ENCODE measurements around the gene VWA7. TPM values are rescaled to one million over a fixed set of nuclear protein-coding genes. Genes with fewer than 3 reads are reported as not detected.

Gene VWA7
- total RNA-seq, 1 donor = 0.36 TPM

GRCh38 chr6:31765910-31766794 is 11.0 kb downstream of the VWA7 start:
- peak overlapping the region; percentile 65 for H3K4me3 ChIP-seq (ENCODE audit: insufficient read depth, low read length)
- no peaks in the 10 kb centered on the region for H3K79me2 ChIP-seq (ENCODE audit: insufficient read depth, low read length)
- H4K20me1 ChIP-seq (ENCODE audit: insufficient read depth, low read length) = no peaks in the 10 kb centered on the region
- no peak overlapping the region for H3K27ac ChIP-seq (ENCODE audit: low read depth, low read length)
- TF ChIP-seq CTCF (IDR thresholded peaks at IDR 0.05; ENCODE audit: extremely low read depth, low read depth, low read length) = no peak
- peaks cover 9% of the 10 kb centered on the region for H3K36me3 ChIP-seq (ENCODE audit: insufficient read depth, low read length)
- peak; percentile 74 for DNase-seq (ENCODE audit: insufficient read length, low spot score, missing footprints)
- peak overlapping the region; percentile 84 for H2AFZ ChIP-seq (ENCODE audit: low read length)
- H3K4me2 ChIP-seq (ENCODE audit: insufficient read depth, low read length) = peak overlapping the region; percentile 83
- H3K9me3 ChIP-seq (ENCODE audit: low read depth, low read length) = no peaks in the 10 kb centered on the region
- H3K27me3 ChIP-seq (ENCODE audit: insufficient read depth, low read length) = no peaks in the 10 kb centered on the region
- H3K4me1 ChIP-seq (ENCODE audit: insufficient read depth, low read length) = peaks cover 4% of the 10 kb centered on the region

GRCh38 chr6:31765559-31765909 is 11.6 kb downstream of the VWA7 start:
- Histone ChIP-seq H3K27ac (ENCODE audit: low read depth, low read length) (no peak overlapping the region), H4K20me1 (ENCODE audit: insufficient read depth, low read length) (no peaks in the 10 kb centered on the region), H3K9me3 (ENCODE audit: low read depth, low read length) (no peaks in the 10 kb centered on the region), H3K79me2 (ENCODE audit: insufficient read depth, low read length) (no peaks in the 10 kb centered on the region), H3K4me2 (ENCODE audit: insufficient read depth, low read length) (no peak overlapping the region), H3K4me1 (ENCODE audit: insufficient read depth, low read length) (peaks cover 4% of the 10 kb centered on the region), H3K36me3 (ENCODE audit: insufficient read depth, low read length) (peaks cover 11% of the 10 kb centered on the region), H3K4me3 (ENCODE audit: insufficient read depth, low read length) (no peak overlapping the region), H2AFZ (ENCODE audit: low read length) (no peak overlapping the region), H3K27me3 (ENCODE audit: insufficient read depth, low read length) (no peaks in the 10 kb centered on the region)
- no peak for DNase-seq (ENCODE audit: insufficient read length, low spot score, missing footprints)
- no peak for TF ChIP-seq CTCF (IDR thresholded peaks at IDR 0.05; ENCODE audit: extremely low read depth, low read depth, low read length)

GRCh38 chr6:31764198-31764597 is 12.9 kb downstream of the VWA7 start:
- no peak overlapping the region for H3K27ac ChIP-seq (ENCODE audit: low read depth, low read length)
- no peak for DNase-seq (ENCODE audit: insufficient read length, low spot score, missing footprints)
- no peaks in the 10 kb centered on the region for H3K27me3 ChIP-seq (ENCODE audit: insufficient read depth, low read length)
- H3K79me2 ChIP-seq (ENCODE audit: insufficient read depth, low read length) = no peaks in the 10 kb centered on the region
- TF ChIP-seq CTCF (IDR thresholded peaks at IDR 0.05; ENCODE audit: extremely low read depth, low read depth, low read length) = no peak
- no peaks in the 10 kb centered on the region for H3K9me3 ChIP-seq (ENCODE audit: low read depth, low read length)
- no peak overlapping the region for H3K4me3 ChIP-seq (ENCODE audit: insufficient read depth, low read length)
- no peak overlapping the region for H2AFZ ChIP-seq (ENCODE audit: low read length)
- H4K20me1 ChIP-seq (ENCODE audit: insufficient read depth, low read length) = no peaks in the 10 kb centered on the region
- no peak overlapping the region for H3K4me2 ChIP-seq (ENCODE audit: insufficient read depth, low read length)
- H3K36me3 ChIP-seq (ENCODE audit: insufficient read depth, low read length) = peaks cover 22% of the 10 kb centered on the region
- peaks cover 4% of the 10 kb centered on the region for H3K4me1 ChIP-seq (ENCODE audit: insufficient read depth, low read length)

GRCh38 chr6:31763619-31763940 is 13.5 kb downstream of the VWA7 start:
- H2AFZ ChIP-seq (ENCODE audit: low read length) = peak overlapping the region; percentile 1
- H3K9me3 ChIP-seq (ENCODE audit: low read depth, low read length) = no peaks in the 10 kb centered on the region
- H3K36me3 ChIP-seq (ENCODE audit: insufficient read depth, low read length) = peaks cover 25% of the 10 kb centered on the region
- peak; percentile 87 for DNase-seq (ENCODE audit: insufficient read length, low spot score, missing footprints)
- no peak for TF ChIP-seq CTCF (IDR thresholded peaks at IDR 0.05; ENCODE audit: extremely low read depth, low read depth, low read length)
- no peak overlapping the region for H3K4me3 ChIP-seq (ENCODE audit: insufficient read depth, low read length)
- H3K4me2 ChIP-seq (ENCODE audit: insufficient read depth, low read length) = no peak overlapping the region
- no peaks in the 10 kb centered on the region for H3K79me2 ChIP-seq (ENCODE audit: insufficient read depth, low read length)
- peaks cover 4% of the 10 kb centered on the region for H3K4me1 ChIP-seq (ENCODE audit: insufficient read depth, low read length)
- H3K27me3 ChIP-seq (ENCODE audit: insufficient read depth, low read length) = no peaks in the 10 kb centered on the region
- no peaks in the 10 kb centered on the region for H4K20me1 ChIP-seq (ENCODE audit: insufficient read depth, low read length)
- no peak overlapping the region for H3K27ac ChIP-seq (ENCODE audit: low read depth, low read length)

All from osteoblast (primary cell).